GM19238 (cell line): ENCODE data around the gene POLDIP3.

Experiments
- DNase-seq: peaks from one replicate; pipeline ENCODE4 v3.0.0; 2011; ENCODE audit warnings: low spot score; ENCODE audit not compliant: insufficient read length

POLDIP3 gene, protein sequence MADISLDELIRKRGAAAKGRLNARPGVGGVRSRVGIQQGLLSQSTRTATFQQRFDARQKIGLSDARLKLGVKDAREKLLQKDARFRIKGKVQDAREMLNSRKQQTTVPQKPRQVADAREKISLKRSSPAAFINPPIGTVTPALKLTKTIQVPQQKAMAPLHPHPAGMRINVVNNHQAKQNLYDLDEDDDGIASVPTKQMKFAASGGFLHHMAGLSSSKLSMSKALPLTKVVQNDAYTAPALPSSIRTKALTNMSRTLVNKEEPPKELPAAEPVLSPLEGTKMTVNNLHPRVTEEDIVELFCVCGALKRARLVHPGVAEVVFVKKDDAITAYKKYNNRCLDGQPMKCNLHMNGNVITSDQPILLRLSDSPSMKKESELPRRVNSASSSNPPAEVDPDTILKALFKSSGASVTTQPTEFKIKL

DNA sequence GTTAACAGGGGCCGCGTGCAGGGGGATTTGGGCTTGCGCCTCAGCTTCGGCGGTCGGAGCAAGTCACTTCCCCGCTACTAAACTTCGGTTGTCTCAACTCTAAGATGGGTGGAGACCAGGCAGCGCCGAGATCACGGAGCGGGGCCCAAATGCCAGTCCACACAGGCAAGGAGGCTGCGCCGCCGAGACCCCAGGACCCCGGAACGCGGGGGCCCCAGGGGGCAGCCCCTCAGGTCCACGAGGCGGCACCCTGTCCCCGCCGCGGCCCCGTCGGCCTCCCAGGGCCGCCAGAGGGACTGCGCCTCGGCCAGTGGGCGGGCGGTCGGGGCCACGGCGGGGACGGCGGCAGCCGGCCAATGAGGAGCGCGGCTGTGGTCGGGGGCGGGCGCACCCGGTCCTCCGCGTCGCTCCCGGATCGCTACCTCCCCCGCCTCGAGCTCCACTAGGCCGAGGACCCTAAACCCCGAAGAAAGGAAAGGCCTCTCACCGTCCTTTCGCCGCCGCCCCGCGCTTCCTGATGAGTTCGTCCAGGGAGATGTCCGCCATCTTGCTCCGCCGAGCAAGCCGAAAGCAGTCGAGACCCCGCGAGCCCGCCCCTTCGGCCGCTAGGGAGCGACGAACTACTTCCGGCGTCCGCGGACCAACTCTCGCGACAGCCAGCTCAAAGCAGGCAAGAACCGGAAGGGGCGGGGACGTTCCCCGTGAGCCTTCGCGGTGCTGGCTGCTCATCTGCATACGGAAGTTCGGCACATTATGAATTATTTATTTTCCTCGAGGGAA, at the start of gene POLDIP3:
Gene POLDIP3, minus strand, starts transcription at position 572 of the 780 bp plus-strand sequence. Its CDS starts 26 bp downstream, at position 546.
- peak; percentile 97 for DNase-seq

DNA sequence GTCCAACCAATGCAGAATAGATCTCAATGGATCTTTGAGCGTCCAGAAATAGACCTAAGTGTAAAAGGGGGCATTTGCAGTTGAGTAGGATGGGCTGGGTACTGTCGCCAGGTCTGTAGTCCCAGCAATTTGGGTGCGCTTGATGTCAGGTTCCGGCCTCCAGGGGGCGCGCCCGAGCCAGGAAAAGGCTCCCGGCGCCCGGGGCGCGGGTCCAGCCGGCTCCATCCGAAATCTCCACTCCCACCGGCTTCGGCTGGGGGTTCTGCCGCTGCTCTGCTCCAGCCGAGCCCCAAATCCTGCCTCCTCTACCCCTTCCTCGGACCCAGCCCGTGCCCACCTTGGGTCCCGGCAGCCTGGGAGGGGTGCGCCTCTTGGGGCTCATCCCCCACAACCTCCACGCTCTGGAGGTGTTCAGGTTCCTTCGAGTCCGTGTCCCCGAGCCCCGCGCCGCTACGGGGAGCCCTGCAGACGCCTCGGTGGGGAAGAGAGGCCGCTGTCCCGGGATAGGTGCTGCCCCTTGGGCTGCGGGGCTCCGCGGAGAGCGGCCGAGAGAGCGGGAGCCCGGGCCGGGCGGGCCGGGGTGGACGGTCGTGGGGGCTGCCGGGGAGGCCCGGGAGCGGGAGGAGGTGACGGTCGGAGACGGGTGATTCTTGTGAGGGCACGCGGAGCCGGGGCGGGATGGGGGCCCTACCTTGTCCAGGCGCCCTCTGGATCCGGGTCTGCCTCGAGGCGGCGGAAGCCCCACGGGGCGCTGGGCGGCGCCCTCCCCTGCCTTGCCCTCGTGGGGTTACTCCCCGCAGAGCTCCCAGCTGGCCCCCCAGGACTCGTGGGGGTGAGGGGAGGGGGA, 47.5 kb upstream of the POLDIP3 start:
- DNase-seq, result peak; percentile 73

DNA sequence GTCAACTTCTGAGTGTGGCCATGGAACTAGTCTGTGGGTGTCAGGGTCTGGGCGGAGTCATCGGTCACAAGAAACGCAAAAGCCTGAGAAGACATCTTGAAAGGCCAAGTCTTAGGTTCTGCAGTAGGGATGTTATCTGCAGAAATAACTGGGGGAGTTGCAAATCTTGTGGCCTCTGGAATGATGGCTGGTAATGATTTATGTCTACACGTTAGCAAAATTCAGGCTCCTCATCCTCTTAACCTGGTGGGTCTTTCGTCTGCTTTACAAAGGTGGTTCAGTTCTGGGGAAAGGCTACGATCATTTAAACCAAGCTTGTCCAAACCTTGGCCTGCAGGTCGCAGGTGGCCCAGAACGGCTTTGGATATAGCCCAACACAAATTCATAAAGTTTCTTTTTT, 41.9 kb upstream of the POLDIP3 start:
- no peak for DNase-seq

DNA sequence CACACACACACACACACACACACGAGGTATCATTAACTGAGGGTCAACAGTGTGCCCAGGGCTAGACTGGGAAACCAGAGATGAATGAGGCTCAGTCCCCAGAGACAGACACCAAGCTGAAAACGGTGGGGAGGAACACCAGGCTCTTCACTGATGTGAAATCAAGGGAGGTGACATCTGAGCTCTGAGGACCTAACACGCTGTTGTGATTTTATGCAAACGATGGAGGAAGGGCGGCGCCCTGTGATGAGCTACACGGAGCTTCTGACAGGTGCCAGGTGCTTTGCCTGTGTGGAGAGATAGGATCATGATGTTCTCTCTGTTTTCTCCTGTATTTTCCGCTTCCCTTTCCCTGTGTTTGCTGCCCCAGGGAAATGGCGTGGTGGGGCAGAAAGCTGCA, 41.0 kb upstream of the POLDIP3 start:
- peak; percentile 75 for DNase-seq

DNA sequence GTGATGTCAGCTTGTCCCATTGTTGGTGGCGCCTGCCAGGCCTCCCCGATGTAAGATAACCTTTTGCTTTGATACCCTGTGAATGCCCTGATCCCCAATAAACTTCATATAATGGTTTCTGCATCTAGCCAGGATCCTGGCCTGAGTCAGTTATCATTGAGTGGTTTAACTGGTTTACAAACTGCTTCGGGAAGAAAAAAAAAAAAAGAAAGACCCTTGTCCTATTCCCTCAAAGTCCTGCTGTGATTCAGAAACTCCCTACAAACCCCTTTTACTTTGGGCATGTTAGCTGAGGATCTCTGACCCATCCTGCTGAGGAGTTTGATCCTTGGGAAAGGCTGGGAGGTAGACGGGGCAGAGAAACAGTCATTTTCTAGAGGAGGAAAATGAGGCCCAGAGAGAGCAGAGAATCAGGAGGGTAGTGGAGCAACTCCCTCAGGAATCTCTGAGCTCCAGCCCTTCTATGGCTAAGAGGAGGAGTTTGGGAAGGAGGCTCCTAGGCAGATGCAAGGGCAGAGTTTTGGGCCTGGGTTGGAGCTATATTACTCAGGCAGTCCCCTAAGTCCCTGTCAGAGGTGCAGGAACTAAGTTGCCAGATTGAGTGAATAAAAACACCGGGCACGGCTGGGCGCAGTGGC, 39.9 kb upstream of the POLDIP3 start:
- DNase-seq, result no peak

DNA sequence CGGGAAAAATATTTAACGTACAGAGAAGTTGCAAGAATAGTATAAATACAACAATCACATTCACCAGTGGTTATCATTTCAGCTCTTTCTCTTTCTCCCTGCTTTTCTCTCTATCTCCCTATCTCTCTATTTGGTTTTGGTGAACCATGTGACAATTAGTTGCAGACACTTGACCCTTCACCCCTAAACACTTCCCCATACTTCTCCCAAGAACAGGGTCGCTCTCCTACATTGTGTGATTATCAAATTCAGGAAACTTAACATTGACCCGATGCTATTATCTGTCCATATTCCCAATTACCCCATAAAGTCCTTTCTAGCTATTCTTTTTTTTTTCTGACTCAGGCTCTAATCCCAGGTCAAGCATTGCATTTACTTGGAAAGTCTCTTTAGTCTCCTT, 39.3 kb upstream of the POLDIP3 start:
- no peak for DNase-seq

DNA sequence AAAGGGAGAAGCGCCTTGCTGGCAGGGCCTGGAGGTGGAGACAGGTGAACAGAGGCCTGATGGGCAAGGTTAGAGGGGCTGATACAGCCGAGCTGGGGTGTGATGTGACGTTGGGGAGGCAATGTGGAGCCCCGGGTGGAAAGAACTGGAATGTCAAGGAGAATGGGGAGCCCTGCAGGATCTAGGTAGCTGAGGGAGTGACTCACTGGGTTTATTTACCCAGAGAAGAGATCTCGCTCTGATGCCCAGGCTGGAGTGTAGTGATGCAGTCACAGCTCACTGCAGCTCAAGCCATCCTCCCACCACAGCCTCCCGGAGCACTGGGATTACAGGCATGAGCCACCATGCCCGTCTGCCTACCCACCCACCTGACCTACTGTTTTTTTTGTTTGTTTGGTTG, 36.5 kb upstream of the POLDIP3 start:
- no peak for DNase-seq

DNA sequence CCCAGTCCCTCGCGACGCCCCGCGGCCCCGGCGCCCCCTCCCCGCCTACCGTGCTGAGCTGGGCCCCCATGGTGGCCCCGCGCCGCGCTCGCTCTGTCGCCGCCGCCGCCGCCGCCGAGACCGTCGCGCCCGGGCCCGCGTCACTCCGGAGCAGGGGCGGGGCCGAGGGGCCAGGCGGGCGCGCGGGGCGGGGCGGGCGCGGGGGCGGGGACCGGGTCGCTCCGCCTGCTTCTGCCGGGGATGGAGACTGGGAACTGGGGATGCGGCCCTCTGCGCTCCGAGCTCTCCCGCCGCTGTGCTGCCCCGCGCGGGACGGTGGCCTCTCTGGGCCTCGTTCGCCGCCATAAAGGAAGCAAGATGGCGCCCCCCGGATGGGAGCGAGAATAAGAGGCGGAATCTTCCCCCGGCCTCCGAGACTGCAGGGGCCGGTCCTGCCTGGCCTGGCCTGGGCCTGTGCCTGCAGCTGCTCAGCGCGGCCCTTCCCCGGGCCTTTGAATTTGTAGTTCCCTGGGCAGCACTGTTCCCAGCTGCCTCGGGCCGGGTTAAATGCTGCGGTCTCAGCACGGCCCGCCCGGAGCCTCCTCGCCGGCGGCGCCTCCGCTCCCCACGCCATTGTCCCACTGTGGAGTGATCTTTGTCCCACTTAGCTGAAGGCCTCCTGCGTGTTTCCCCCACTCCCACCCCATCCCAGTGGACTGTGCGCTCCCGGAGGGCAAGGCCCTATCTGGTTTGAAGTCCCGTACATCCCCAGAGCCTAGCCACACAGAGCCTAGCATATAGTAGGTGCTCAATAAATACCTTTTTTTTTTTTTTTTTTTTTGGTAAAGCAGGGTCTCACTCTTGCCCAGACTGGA, 34.8 kb upstream of the POLDIP3 start, which contains the start of gene CYB5R3:
Gene CYB5R3, minus strand, starts transcription at position 147 of the 854 bp plus-strand sequence. Its CDS starts 77 bp downstream, at position 70.
- peak; percentile 94 for DNase-seq

DNA sequence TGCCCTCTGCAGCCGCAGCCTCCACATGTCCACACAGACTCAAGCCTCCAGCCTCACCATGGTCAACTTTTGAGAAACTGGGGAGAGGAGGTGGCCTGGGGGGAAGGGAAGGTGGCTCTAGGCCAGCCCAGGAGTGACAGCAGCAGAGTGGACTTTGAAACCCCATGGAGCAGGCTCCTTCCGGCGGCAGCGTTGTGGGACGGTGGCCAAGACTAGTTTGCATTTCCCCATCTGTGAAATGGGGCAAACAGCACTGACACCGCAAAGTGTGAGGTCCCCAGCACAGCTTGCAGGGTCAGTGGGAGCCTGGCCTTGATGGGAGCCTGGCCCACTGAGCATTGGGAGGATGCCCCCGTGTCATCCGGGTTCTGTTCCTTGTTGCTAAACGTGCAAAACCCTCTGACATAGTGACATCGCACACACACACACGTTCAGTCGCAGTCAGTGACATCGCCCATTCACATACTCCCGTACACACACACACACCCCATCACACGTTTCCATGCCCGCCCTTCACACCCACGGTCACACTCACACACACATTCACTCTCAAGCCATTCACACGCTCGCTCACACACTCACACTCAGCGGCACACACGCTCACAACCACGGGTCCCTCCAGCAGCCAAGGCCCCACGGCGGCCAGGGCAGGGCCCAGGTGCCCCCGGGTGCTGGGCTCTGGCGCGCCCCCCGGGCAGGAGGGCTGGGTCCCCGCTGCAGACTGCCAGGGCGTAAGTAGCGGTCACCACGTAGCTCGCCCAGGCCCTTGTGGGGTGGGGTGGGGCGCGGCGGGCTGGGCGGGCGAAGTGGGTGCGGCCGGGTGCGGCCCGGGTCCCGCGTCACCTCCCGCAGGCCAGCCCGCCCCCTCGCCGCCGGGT, 33.9 kb upstream of the POLDIP3 start:
- no peak for DNase-seq

DNA sequence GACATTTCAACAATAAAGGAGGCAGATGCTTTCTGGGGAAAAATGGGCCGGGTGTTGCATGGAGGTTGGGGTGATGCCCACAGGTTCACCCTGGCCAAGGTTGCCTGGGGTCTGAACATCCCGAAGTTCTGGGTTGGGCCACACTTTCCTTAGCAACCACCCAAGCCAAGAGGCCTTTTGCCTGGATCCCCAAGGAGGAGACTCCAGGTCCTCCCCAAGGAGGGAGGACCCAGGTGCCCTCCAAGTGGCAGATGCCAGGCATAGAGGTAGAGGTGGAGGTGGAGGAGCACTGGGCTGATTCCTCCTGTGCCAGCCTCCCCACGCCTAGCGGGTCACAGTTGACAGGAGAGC, 33.3 kb upstream of the POLDIP3 start:
- DNase-seq, result no peak

DNA sequence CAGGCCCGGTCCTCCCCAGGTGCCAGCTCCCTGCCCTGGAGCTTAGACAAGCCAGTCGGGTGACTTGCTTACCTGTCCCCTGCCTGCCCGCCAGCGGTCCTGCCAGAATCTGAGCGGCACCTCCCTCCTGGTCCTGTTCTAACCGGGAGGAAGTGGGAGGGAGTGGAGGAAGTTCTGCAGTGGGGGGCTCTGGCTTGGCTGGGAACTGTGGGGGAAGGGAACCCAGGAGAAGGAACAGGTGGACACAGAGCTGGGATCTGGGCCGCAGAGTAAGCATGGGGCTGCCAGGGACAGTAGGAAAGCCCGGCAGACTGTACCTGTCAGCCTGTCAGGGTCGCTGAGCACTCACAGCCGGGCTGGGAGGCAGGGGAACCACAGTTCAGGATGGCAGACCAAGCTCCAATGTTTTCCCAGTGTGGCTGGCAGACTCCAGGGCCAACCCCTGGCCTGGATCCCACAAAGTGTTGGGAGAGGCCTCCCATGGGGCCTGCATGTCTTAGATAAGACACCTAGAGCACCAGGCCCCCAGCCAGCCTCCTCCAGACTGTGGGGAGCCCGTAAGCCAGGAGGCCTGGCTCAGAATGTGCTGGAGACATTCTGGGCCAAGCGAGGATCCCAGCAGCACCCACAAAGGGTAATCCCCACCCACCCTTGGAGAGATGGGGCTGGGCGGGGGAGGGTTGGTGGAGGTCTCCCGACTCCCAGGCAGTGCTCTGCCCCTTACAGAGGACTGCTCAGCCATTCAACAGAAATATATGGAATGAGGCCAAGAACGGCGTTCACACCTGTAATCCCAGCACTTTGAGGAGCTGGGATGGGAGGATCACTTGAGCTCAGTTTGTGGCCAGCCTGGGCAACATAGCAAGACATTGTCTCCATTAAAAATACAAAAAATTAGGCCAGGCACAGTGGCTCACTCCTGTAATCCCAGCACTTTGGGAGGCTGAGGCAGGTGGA, 32.2 kb upstream of the POLDIP3 start:
- no peak for DNase-seq

DNA sequence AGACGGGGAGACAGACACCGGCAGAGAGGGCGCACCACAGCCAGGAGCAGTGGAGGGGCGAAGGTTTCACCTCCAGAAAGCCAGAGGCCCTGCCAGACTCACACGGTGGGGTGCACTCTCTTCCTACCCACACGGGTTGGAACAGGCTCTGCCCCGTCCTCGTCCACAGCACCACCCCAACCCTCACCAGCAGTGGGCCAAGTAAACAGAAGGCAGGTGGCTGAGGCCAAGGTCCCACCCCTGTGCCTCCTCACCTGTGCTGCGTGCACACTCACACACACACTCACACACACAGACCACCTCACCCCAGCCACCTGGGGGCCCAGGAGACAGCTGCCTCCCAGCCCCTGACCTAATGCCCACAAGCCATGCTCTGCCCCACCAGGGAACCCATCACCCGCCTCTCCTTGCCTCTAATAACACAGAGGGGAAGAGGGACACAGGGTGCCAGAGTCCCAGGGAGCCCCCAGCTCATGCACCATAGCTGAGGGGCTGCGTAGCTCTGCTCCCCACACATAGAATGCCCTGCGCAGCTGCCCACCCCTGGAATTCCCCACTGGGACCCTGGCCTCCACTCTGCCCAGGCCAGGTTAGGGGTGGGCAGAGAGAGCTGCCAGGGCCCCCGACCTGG, 31.4 kb upstream of the POLDIP3 start:
- no peak for DNase-seq

DNA sequence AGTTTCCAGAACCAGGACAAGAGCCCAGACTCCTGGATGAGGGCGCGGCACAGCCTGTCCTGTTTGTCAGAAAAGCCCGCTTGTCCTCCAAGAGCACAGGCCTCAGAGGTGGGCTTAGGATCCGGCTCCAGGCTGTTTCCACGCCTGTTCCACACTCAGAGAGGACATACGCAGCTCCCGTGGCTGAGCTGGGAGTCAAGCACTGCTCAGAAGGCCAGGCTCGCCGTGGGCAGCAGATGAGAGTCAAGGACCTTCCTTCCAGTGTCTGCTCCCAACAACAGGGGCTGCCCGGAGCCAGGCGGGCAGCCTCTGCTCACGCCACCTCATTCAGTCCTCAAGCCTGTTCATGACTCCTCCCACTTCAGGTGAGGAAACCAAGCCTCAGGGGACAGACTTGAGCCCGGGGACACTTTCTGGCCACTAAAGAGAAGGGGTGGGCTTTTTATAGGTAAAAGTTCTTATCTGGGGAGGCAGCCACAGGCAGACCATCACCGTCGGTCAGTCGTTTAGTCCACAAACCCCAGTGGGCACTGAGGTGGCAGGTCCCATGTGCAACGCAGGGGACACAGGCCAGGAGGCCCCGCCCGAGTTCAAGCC, 30.8 kb upstream of the POLDIP3 start:
- no peak for DNase-seq

DNA sequence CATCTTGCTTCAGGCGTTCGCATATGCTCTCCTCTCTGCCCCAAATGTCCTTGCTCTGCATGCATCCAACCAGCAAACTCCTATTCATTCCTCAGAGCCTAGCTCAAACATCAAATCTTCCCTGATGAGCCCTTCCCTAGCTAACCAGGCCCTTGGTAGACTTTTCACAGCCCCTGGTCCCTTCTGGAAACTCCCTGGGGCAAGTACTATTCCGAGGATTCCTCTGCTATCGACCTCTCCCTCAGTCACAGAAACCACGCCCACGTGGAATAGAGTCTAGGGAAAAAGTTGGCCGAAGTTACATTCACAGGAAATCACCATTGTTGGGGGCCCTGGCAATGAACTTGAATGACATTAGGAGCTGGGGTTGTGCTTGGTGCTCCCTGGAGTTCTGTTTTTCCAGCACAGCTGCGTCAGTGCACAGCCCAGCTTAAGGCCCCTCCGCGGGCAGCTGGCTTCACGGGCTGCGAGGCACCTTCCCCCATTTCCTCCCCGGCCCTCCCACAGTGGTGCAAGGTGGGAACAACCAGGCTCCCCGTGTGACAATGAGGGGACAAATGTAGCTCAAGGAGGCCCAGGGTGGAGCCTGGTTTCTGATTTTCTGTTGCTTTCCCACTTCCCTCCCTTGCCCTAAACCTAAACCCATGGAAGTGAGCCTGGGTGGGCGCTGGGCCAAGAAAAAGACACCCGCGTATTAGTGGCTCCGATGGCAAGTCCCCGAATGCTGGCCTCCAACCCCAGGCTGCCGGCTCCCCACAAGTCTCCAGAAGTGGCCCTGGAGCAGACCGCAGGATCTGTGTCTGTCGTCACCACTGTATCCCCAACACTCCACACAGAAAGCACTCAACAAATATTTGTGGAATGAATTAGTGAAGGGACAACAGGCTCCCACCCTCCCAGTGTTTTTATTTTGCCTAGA, 30.0 kb upstream of the POLDIP3 start:
- no peak for DNase-seq

DNA sequence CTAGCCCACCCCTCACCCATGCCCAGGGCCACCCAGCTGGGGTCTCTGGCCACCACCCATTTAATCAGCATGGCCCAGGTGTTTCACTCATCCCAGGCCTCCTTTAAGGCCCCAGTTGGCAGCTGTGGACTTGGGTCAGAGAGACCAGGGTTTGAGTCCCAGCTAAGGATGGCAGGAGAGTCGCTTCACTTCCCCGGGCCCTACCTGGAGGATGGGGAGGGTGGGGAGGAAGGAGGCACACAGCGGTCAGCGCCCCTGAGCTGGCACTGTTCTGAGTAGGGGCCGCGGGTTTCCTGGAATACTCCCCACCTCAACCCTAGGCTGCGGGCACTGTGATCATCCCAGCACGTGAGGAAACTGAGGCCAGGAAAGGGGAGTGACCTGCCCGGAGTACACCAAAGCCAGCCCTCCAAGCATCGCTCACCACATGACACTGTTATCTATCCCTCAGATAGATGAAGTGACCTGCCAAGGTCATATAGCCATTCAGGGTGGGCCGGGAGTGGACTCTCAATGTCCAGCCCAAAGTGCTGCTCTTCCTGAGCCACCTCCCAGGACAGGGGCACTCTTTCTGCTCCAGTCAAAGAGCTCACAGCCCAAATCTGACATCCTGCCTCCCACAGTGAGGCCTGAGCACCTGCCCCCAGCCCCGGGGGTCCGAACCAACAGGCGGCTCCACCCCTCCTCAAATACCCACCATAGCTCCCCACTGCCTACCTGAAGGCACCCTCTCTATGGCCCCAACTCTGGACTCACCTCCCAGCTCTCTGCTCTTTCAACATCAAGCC, 29.1 kb upstream of the POLDIP3 start:
- no peak for DNase-seq
